A204.1 (cell line): ENCODE data around the gene VASH1.
"Not testable (repeated sequence)": the region's sequence is repeated elsewhere in the genome, so short reads cannot be mapped to it uniquely, and the experiment has no call there.

Source experiments
- FAIRE-seq: peaks from 2 replicates; lab custom pipeline; 2012; peaks lifted over from hg19 to GRCh38; lab: Jason Lieb, UNC

Gene VASH1

GRCh38 chr14:76761136-76761959, at the start of gene VASH1:
TSS of gene VASH1 (plus strand) at chr14:76761468. CDS start at chr14:76762822, 1,354 bp downstream.
- FAIRE-seq: no peak

- no peak for FAIRE-seq
Observed at GRCh38 chr14:76713121-76713520, 48.1 kb upstream of the VASH1 start.

DNA sequence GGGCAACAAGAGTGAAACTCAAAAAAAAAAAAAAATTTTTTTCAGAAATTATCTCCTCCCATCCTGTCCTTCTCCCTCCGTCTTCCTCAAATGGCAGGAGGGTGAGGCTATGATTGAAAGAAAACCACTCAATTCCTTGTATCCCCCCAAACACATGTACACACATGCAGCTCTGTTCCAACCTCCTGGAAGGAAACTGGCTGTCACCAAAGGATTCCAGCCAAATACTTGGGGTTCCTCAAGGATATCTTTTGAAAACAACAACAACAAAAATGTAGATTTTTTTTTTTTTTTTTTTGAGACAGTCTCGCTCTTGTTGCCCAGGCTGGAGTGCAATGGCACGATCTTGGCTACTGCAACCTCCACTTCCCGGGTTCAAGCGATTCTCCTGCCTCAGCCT, 46.8 kb upstream of the VASH1 start:
- no peak for FAIRE-seq

DNA sequence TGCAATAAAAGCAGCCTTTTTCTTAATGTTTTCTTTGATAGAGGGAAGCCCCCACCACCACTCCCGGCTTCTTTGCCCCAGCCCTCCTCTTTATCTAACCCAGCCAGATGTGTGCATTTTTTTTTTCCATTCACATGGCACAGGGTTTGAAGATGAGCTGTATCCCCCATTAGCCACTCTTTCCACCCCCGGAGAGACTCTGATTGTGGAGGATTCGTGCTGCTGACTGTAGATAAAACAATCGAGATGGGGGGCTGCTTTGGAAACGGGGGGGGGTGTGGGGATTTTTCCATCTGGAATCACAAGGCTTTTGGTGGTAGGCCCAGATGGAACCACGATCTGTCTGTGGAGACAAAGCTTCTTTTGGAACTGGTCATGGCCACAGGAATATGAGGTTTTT, 46.2 kb upstream of the VASH1 start:
- FAIRE-seq: no peak

- FAIRE-seq: no peak
Observed at GRCh38 chr14:76715511-76716081, 45.7 kb upstream of the VASH1 start.

- no peak for FAIRE-seq
Observed at GRCh38 chr14:76716285-76716684, 45.0 kb upstream of the VASH1 start.

DNA sequence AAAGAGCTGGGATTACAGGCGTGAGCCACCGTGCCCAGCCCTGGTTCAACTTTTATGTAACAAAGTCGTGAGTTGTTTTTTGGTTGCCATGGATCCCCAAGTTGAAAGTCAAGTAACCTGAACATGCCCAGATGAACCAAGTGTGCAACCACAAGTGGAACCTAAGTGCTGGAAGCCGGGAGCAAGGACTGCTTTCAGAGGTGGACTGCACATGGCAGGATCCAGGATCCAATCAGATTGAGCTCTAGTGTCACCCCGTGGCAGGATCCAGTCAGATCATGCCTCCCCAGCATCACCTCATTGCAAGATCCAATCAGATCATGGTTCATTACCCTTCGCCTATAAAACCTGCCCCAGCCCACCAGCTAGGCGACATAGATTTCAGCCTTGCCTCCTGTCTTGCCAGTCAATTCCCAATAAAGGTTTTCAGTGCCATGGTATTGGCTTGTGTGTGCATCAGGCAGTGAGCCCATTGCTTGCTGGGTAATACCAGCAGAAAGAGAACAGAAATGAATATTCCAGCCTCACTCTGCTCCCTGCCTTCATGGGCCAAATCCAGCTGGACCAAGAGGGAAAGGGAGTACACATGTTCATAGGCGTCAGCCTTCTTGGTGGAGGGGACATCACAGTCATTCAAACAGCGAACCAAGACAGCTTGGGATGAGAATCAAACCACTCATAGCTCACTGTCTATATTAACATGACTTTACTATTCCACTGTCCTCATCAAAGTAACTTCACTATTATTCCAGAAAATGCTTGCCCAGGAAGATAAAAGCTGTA, 43.6 kb upstream of the VASH1 start:
- FAIRE-seq: no peak

- no peak for FAIRE-seq
Observed at GRCh38 chr14:76718306-76719040, 42.8 kb upstream of the VASH1 start.

GRCh38 chr14:76719666-76720065, 41.6 kb upstream of the VASH1 start:
- FAIRE-seq: no peak

DNA sequence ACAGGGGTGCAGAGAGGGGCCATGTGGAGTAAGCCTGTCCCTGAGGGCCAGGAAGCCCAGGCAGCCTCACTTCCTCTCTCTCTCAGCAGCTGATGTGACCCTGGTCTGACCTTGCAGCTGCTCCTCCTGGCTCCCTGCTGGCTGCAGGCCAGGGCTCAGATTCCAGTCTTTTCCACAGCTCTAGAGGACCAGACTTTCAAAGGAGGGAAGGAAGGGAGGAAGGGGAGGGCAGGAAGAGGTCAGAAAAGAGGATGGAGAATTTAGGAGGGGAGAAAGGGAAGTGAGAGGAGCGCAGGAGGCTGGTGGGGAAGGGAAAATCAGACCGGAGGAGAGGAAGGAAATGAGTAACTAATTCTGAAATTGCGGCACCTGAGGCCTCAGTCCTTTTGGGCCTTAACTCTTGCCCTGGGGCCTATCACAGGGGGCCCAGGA, 40.9 kb upstream of the VASH1 start:
- FAIRE-seq: no peak

- FAIRE-seq: not testable (repeated sequence)
Observed at GRCh38 chr14:76721506-76721905, 39.8 kb upstream of the VASH1 start.

DNA sequence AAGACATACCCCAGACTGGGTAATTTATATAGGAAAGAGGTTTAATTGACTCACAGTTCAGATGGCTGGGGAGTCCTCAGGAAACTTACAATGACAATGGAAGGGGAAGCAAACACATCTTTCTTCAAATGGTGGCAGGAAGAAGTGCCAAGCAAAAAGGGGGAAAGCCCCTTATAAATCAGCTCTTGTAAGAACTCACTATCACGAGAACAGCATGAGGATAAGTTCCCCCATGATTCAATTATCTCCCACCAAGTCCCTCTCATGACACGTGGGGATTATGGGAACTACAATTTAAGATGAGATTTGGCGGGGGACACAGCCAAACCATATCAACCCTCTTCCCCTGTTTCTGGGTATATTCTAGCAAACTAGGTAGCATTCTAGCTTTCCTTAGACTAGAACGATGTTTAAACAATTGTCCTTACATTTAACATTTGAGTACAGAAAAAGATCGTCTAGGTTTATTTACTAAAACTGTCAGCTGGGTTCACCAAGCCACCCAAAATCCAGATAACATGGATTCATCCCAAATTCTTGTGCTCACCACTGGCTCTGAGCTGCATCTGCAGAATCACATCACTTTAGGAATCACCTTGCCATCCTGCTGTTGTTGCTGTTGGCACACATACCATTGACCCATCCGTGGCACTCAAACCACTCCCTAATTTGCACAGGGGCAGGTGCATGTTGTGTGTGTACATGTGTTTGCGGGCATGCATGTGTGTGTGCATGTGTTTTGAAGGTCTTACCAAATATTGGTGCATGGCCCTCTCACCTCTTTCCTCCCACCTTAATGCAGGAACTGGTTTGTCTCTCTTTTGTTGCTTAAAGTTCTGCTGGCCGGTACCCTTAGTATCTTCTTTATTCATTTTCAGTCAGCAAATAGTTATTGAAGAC, 36.4 kb upstream of the VASH1 start:
- FAIRE-seq: no peak

GRCh38 chr14:76726551-76726970, 34.7 kb upstream of the VASH1 start:
- FAIRE-seq: no peak

DNA sequence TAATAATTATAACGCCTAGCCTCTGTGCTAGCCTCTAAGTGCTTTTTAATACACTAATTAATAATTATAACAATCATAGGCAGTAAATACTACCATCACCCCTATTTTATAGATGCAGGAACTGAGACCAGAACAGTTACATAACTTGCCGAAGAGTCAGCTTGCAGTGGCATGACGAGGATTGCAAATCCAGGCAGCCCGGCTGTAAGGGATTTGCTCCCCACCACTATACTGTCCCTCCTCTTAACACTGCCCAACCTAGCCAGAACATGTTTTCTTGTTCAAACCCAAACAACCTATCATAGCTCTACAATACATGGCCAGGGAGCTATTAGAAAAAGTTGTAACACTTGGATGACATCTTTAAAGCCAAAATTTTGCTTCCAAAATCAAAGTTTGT, 33.9 kb upstream of the VASH1 start:
- FAIRE-seq: no peak

DNA sequence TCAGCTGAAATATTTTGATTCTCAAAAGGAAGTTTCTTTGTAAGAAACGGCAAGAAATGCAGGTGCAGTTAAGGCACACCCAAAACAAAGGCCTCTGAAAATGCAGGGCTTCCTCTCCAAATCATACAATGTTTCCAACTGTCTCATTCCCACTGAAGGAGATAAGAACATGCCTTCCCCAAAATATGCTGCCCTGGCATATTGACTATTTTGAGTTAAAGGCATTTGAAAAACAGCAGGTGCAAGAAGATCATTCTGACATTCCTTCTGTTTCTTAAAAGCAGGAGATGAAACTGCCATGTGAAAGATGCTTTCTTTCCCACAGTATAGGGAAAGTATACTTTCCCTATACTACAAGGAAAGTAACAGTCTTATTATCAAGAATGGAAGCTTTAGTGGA, 33.4 kb upstream of the VASH1 start:
- no peak for FAIRE-seq

GRCh38 chr14:76729258-76729657, 32.0 kb upstream of the VASH1 start:
- no peak for FAIRE-seq

- no peak for FAIRE-seq
Observed at GRCh38 chr14:76729953-76730505, 31.2 kb upstream of the VASH1 start.

GRCh38 chr14:76734501-76734900, 26.8 kb upstream of the VASH1 start:
- not testable (repeated sequence) for FAIRE-seq

- no peak for FAIRE-seq
Observed at GRCh38 chr14:76736514-76736913, 24.8 kb upstream of the VASH1 start.

- no peak for FAIRE-seq
Observed at GRCh38 chr14:76741074-76741473, 20.2 kb upstream of the VASH1 start.

DNA sequence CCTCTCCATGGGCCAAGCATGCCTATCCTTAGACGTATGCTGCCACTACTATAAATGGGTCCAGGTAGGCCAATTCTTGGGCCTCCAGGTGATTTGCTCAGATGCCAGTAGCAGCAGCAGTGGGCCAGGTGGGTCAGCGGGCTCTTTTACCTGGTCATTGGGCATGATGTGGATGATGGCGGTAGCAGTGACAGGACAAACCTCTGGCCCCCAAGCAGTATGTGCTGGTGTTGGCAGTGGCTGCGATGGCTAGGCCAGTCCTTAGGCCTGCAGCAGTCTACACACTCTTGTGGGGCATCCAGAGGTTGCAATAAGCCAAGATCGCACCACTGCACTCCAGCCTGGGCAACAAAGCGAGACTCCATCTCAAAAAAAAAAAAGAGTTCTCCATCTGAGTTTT, 19.1 kb upstream of the VASH1 start:
- FAIRE-seq: no peak
